SK-N-SH (cell line): ENCODE data around the gene HOXA6. TPM values are rescaled to one million over a fixed set of nuclear protein-coding genes. Genes with fewer than 3 reads are reported as not detected.

ENCODE experiments used
- CTCF ChIA-PET: fragments of 300-600, 350-600 bp; formaldehyde crosslinking; extraction: SDS; loops from one replicate; lab custom pipeline; 2021; lab: Yijun Ruan, JAX
- POLR2A ChIA-PET: fragments of 350-600 bp; sonication (Branson Sonifier 250); formaldehyde crosslinking; extraction: SDS; loops from one replicate; lab custom pipeline; 2020; ENCODE audit warnings: antibody characterized with exemption, inconsistent platforms; lab: Yijun Ruan, JAX
- DNase-seq: peaks from one replicate; pipeline ENCODE4 v3.0.0; 2012
- H2AFZ ChIP-seq: fragments of 200-600 bp; sonication (generic); 2 replicates; pipeline ENCODE4 v1.8.1; 2016; ENCODE audit warnings: antibody characterized with exemption, mild to moderate bottlenecking, low read depth
- H3F3A ChIP-seq: fragments of 200-600 bp; sonication (generic); replicated peaks from 2 replicates; pipeline ENCODE3; 2016; ENCODE audit warnings: antibody characterized with exemption, mild to moderate bottlenecking; ENCODE audit not compliant: insufficient read depth
- H3K27ac ChIP-seq, 2 experiments: fragments of 200-500 bp in 1 of 2; fragments of 200-600 bp in 1 of 2; sonication (Bioruptor generic) in 1 of 2; sonication (generic), shearing (Covaris generic) in 1 of 2; 2 replicates each; pipeline versions ENCODE4 v1.5.1 to v1.6.1; 2014 to 2016; ENCODE audit warnings: low read depth in 2 of 2, inconsistent platforms in 1 of 2, low read length in 1 of 2, mild to moderate bottlenecking in 1 of 2, mixed read lengths in 1 of 2
- H3K27me3 ChIP-seq: fragments of 200-600 bp; sonication (generic), shearing (Covaris generic); 2 replicates; pipeline ENCODE4 v1.6.1; 2016; ENCODE audit warnings: mixed run types; ENCODE audit not compliant: insufficient read depth
- H3K36me3 ChIP-seq, 2 experiments: fragments of 200-500 bp in 1 of 2; fragments of 200-600 bp in 1 of 2; sonication (Bioruptor generic) in 1 of 2; sonication (generic) in 1 of 2; replicated peaks in 1 of 2; 2 replicates each; pipeline versions ENCODE3 to v1.5.1; 2014 to 2016; ENCODE audit warnings: low read length in 1 of 2, mild to moderate bottlenecking in 1 of 2; ENCODE audit not compliant: insufficient read depth in 2 of 2, control insufficient read depth in 1 of 2
- H3K4me1 ChIP-seq, 2 experiments: fragments of 200-500 bp in 1 of 2; fragments of 200-600 bp in 1 of 2; sonication (Bioruptor generic) in 1 of 2; sonication (generic), shearing (Covaris generic) in 1 of 2; 2 replicates each; pipeline versions ENCODE4 v1.5.1 to v1.6.1; 2014 to 2016; ENCODE audit warnings: low read depth in 1 of 2, low read length in 1 of 2, mixed run types in 1 of 2; ENCODE audit not compliant: insufficient read depth in 2 of 2, control insufficient read depth in 1 of 2
- H3K4me2 ChIP-seq: fragments of 200-600 bp; sonication (generic), shearing (Covaris generic); 2 replicates; pipeline ENCODE4 v1.6.1; 2017; ENCODE audit warnings: mixed run types
- H3K4me3 ChIP-seq, 2 experiments: fragments of 200-500 bp in 1 of 2; fragments of 200-600 bp in 1 of 2; sonication (Bioruptor generic) in 1 of 2; sonication (generic), shearing (Covaris generic) in 1 of 2; 2 replicates each; pipeline versions ENCODE4 v1.5.1 to v1.8.1; 2014 to 2016; ENCODE audit warnings: low read depth in 2 of 2, inconsistent platforms in 1 of 2, low read length in 1 of 2, mild to moderate bottlenecking in 1 of 2, mixed read lengths in 1 of 2, moderate library complexity in 1 of 2
- H3K79me2 ChIP-seq: fragments of 200-600 bp; sonication (generic); 2 replicates; pipeline ENCODE4 v1.8.1; 2017; ENCODE audit warnings: mild to moderate bottlenecking; ENCODE audit not compliant: insufficient read depth
- H3K9ac ChIP-seq: fragments of 200-600 bp; sonication (generic); 2 replicates; pipeline ENCODE4 v1.6.1; 2017; ENCODE audit warnings: mixed run types
- H3K9me2 ChIP-seq: fragments of 200-600 bp; sonication (generic); 2 replicates; pipeline ENCODE4 v1.6.1; 2017; ENCODE audit warnings: mixed run types
- H3K9me3 ChIP-seq: fragments of 200-600 bp; sonication (generic); 2 replicates; pipeline ENCODE4 v1.6.1; 2017; ENCODE audit warnings: mixed run types, mild to moderate bottlenecking, moderate library complexity
- H4K20me1 ChIP-seq: fragments of 200-600 bp; sonication (generic); 2 replicates; pipeline ENCODE4 v1.6.1; 2017; ENCODE audit warnings: mild to moderate bottlenecking, mixed run types; ENCODE audit not compliant: insufficient read depth
- EP300 ChIP-seq, 2 experiments: IDR thresholded peaks; 2 replicates each; pipeline versions ENCODE4 v1.4.0 to v1.6.1; 2012; ENCODE audit warnings: borderline replicate concordance in 1 of 2, low read depth in 1 of 2, low read length in 1 of 2
- EZH2phosphoT487 ChIP-seq: fragments of 200-600 bp; sonication (generic); IDR thresholded peaks from 2 replicates; pipeline ENCODE4 v1.6.1; 2017; ENCODE audit warnings: low read depth, mixed run types, mild to moderate bottlenecking, antibody characterized with exemption, moderate library complexity, borderline replicate concordance
- FOSL2 ChIP-seq: IDR thresholded peaks from 2 replicates; pipeline ENCODE4 v1.4.0; 2012; ENCODE audit warnings: low read depth, mild to moderate bottlenecking, moderate library complexity, borderline replicate concordance
- MEF2A ChIP-seq: IDR thresholded peaks from 2 replicates; pipeline ENCODE4 v1.4.0; 2012; ENCODE audit warnings: low read depth, borderline replicate concordance
- RAD21 ChIP-seq: IDR thresholded peaks from 2 replicates; pipeline ENCODE4 v1.6.1; 2012; ENCODE audit warnings: mild to moderate bottlenecking, low read length
- YY1 ChIP-seq: IDR thresholded peaks from 2 replicates; pipeline ENCODE4 v1.4.0; 2012; ENCODE audit warnings: low read depth, mild to moderate bottlenecking
- WGBS: methylation state at CpG from one replicate; pipeline ENCODE4 v1.1.6; 2017; ENCODE audit warnings: low lambda C conversion rate; 5-methylcytosine and 5-hydroxymethylcytosine counted together
- polyA plus RNA-seq, 3 experiments: library from polyadenylated mRNA; depleted of rRNA; stranded (reverse); fragments of >200 nt; gene quantifications; 2 replicates each; pipeline ENCODE4 v1.2.3, GENCODE V29; 2012

HOXA6 gene
- polyA plus RNA-seq, 1 of the 3 experiments (the other 2 are of a cell fraction): not detected

GRCh38 chr7:27173956-27174873, 26.6 kb upstream of the HOXA6 start, which contains the start of gene HOXA10:
Gene HOXA10 (minus strand): TSS chr7:27174320. CDS start chr7:27174306, 14 bp downstream.
- Histone ChIP-seq H3K9me2 (no peaks in the 10 kb centered on the region), H3K4me2 (peak within 1 kb of the TSS; percentile 58), H2AFZ (peak within 1 kb of the TSS; percentile 18; the same call in 1 of the 2 replicates), H4K20me1 (0 out of 2 replicates have a peak, but pooled peaks cover 8% of the 10 kb centered on the region), H3K4me1 (peaks cover 0 to 2% of the 10 kb centered on the region in 2 experiments; a peak in 1 of 4 replicates), H3F3A (peaks cover 7% of the 10 kb centered on the region), H3K4me3 (peak within 1 kb of the TSS in 1 of 2 experiments; percentile 14; a peak in 3 of 4 replicates), H3K36me3 (no peaks in the 10 kb centered on the region), H3K79me2 (no peaks in the 10 kb centered on the region), H3K27ac (no peak within 1 kb of the TSS), H3K9me3 (no peaks in the 10 kb centered on the region), H3K27me3 (peaks cover 100% of the 10 kb centered on the region), H3K9ac (no peak within 1 kb of the TSS)
- ChIA-PET POLR2A (no interaction called here), CTCF (interaction anchor here (0.9 to 12.3 kb wide), 11 partner anchors 8 to 846 kb away, joined by 3 to 205 read pairs (median 4); partner anchors contain the start of genes HOXA3, HOXA5 and HOXA9)
- DNase-seq: no peak
- TF ChIP-seq EZH2phosphoT487 (no peak; the same call in 1 of the 2 replicates), YY1 (no peak), EP300 (IDR thresholded peaks at IDR 0.05; ENCODE audit: borderline replicate concordance in 1 of 2, low read depth in 1 of 2, low read length in 1 of 2) (no peak), FOSL2 (no peak), MEF2A (no peak)
- 35% methylated on average over 30 of the region's 82 CpGs for WGBS

GRCh38 chr7:27173511-27173955, 26.0 kb upstream of the HOXA6 start:
- Histone ChIP-seq H3K27me3 (peaks cover 100% of the 10 kb centered on the region), H3K4me2 (peak overlapping the region; percentile 58), H3K79me2 (no peaks in the 10 kb centered on the region), H3K9me2 (no peaks in the 10 kb centered on the region), H3K9ac (no peak overlapping the region), H3F3A (peaks cover 7% of the 10 kb centered on the region), H3K4me1 (peaks cover 0 to 2% of the 10 kb centered on the region in 2 experiments; a peak in 1 of 4 replicates)
- WGBS: 26% methylated on average over 7 of the region's 59 CpGs
- POLR2A ChIA-PET: no interaction called here
- DNase-seq: peak; percentile 54
- no peak for TF ChIP-seq RAD21
- TF ChIP-seq EZH2phosphoT487: peak; percentile 74; the same call in 1 of the 2 replicates
- TF ChIP-seq, all 33 proteins: peak for 1
- Histone ChIP-seq H3K9me3 (no peaks in the 10 kb centered on the region), H3K36me3 (no peaks in the 10 kb centered on the region), H2AFZ (peak overlapping the region; percentile 18; the same call in 1 of the 2 replicates), H4K20me1 (peaks cover 10% of the 10 kb centered on the region; the same call in 1 of the 2 replicates), H3K27ac (no peak overlapping the region), H3K4me3 (peak overlapping the region in 1 of 2 experiments; percentile 14; a peak in 3 of 4 replicates)
- CTCF ChIA-PET: interaction anchor here (1.0 to 12.3 kb wide), 8 partner anchors 7 to 804 kb away, joined by 3 to 205 read pairs (median 4); partner anchors contain the start of genes HOXA5 and HOXA9
